ENCODE measurements around the gene KCNA10. TPM values are rescaled to one million over a fixed set of nuclear protein-coding genes. Genes with fewer than 3 reads are reported as not detected.
A peak's percentile ranks its signal among the peaks of the same experiment; 100 is the strongest.

The KCNA10 gene
- total and polyA plus RNA-seq, 2 donors (not counting 1 experiment from before 2014, with no cell fraction given), result not detected

GRCh38 chr1:110480356-110481096, 38.4 kb downstream of the KCNA10 start:
- Histone ChIP-seq H2AFZ (ENCODE audit: low read length) (no peak overlapping the region), H3K4me2 (ENCODE audit: extremely low read depth, insufficient read depth, low read length) (no peak overlapping the region), H3K36me3 (ENCODE audit: control insufficient read depth, insufficient read depth, low read length) (no peaks in the 10 kb centered on the region), H3K4me3 (replicated peaks in 1 of 4; ENCODE audit: control extremely low read depth in 1 of 4, insufficient read depth in 1 of 4, low read depth in 3 of 4, low read length in 4 of 4) (no peak overlapping the region), H3K27me3 (ENCODE audit: control insufficient read depth, insufficient read depth, low read length) (peaks cover 9% of the 10 kb centered on the region), H3K79me2 (ENCODE audit: control insufficient read depth, insufficient read depth, low read length) (no peaks in the 10 kb centered on the region), H3K27ac (ENCODE audit: insufficient read depth, low read length) (no peak overlapping the region), H3K9me3 (ENCODE audit: control insufficient read depth, insufficient read depth, low read depth, low read length) (no peaks in the 10 kb centered on the region), H3K9ac (ENCODE audit: insufficient read depth, low read length) (no peak overlapping the region), H3K4me1 (ENCODE audit: control insufficient read depth, extremely low read depth, insufficient read depth, low read length) (peaks cover 2% of the 10 kb centered on the region), H4K20me1 (ENCODE audit: control insufficient read depth, extremely low read depth, insufficient read depth, low read length) (no peaks in the 10 kb centered on the region)
- TF ChIP-seq EZH2 (IDR thresholded peaks at IDR 0.05; ENCODE audit: low read length, missing control alignments), result no peak
- no peak for TF ChIP-seq CTCF (conservative IDR thresholded peaks at IDR 0.05 in 1 of 2, IDR thresholded peaks at IDR 0.05 in 1 of 2; ENCODE audit: low read depth in 1 of 2, low read length in 2 of 2)
- DNase-seq (ENCODE audit: low read depth in 2 of 2), result no peak

GRCh38 chr1:110478886-110479285, 40.1 kb downstream of the KCNA10 start:
- H3K36me3 ChIP-seq (ENCODE audit: control insufficient read depth, insufficient read depth, low read length), result no peaks in the 10 kb centered on the region
- TF ChIP-seq CTCF (conservative IDR thresholded peaks at IDR 0.05 in 1 of 2, IDR thresholded peaks at IDR 0.05 in 1 of 2; ENCODE audit: low read depth in 1 of 2, low read length in 2 of 2) (no peak), EZH2 (IDR thresholded peaks at IDR 0.05; ENCODE audit: low read length, missing control alignments) (no peak)
- no peak overlapping the region for H3K4me3 ChIP-seq (replicated peaks in 1 of 4; ENCODE audit: control extremely low read depth in 1 of 4, insufficient read depth in 1 of 4, low read depth in 3 of 4, low read length in 4 of 4)
- no peak for DNase-seq (ENCODE audit: low read depth in 2 of 2)
- no peak overlapping the region for H3K4me2 ChIP-seq (ENCODE audit: extremely low read depth, insufficient read depth, low read length)
- H3K27ac ChIP-seq (ENCODE audit: insufficient read depth, low read length), result no peak overlapping the region
- H3K27me3 ChIP-seq (ENCODE audit: control insufficient read depth, insufficient read depth, low read length), result peaks cover 5% of the 10 kb centered on the region
- H4K20me1 ChIP-seq (ENCODE audit: control insufficient read depth, extremely low read depth, insufficient read depth, low read length), result no peaks in the 10 kb centered on the region
- no peaks in the 10 kb centered on the region for H3K79me2 ChIP-seq (ENCODE audit: control insufficient read depth, insufficient read depth, low read length)
- no peak overlapping the region for H2AFZ ChIP-seq (ENCODE audit: low read length)
- no peak overlapping the region for H3K9ac ChIP-seq (ENCODE audit: insufficient read depth, low read length)
- no peaks in the 10 kb centered on the region for H3K9me3 ChIP-seq (ENCODE audit: control insufficient read depth, insufficient read depth, low read depth, low read length)
- peaks cover 2% of the 10 kb centered on the region for H3K4me1 ChIP-seq (ENCODE audit: control insufficient read depth, extremely low read depth, insufficient read depth, low read length)

GRCh38 chr1:110477967-110478640, 40.9 kb downstream of the KCNA10 start:
- no peak for DNase-seq (ENCODE audit: low read depth in 2 of 2)
- H3K9ac ChIP-seq (ENCODE audit: insufficient read depth, low read length), result no peak overlapping the region
- TF ChIP-seq EZH2 (IDR thresholded peaks at IDR 0.05; ENCODE audit: low read length, missing control alignments) (no peak), CTCF (conservative IDR thresholded peaks at IDR 0.05 in 1 of 2, IDR thresholded peaks at IDR 0.05 in 1 of 2; ENCODE audit: low read depth in 1 of 2, low read length in 2 of 2) (no peak)
- H4K20me1 ChIP-seq (ENCODE audit: control insufficient read depth, extremely low read depth, insufficient read depth, low read length), result no peaks in the 10 kb centered on the region
- peaks cover 2% of the 10 kb centered on the region for H3K4me1 ChIP-seq (ENCODE audit: control insufficient read depth, extremely low read depth, insufficient read depth, low read length)
- H3K9me3 ChIP-seq (ENCODE audit: control insufficient read depth, insufficient read depth, low read depth, low read length), result no peaks in the 10 kb centered on the region
- H3K27me3 ChIP-seq (ENCODE audit: control insufficient read depth, insufficient read depth, low read length), result peaks cover 1% of the 10 kb centered on the region
- H2AFZ ChIP-seq (ENCODE audit: low read length), result no peak overlapping the region
- no peaks in the 10 kb centered on the region for H3K36me3 ChIP-seq (ENCODE audit: control insufficient read depth, insufficient read depth, low read length)
- H3K4me2 ChIP-seq (ENCODE audit: extremely low read depth, insufficient read depth, low read length), result peak overlapping the region; percentile 17
- no peaks in the 10 kb centered on the region for H3K79me2 ChIP-seq (ENCODE audit: control insufficient read depth, insufficient read depth, low read length)
- no peak overlapping the region for H3K4me3 ChIP-seq (replicated peaks in 1 of 4; ENCODE audit: control extremely low read depth in 1 of 4, insufficient read depth in 1 of 4, low read depth in 3 of 4, low read length in 4 of 4)
- H3K27ac ChIP-seq (ENCODE audit: insufficient read depth, low read length), result no peak overlapping the region
